G401 (cell line): ENCODE results near the gene MAP3K3. TPM values are rescaled to one million over a fixed set of nuclear protein-coding genes. Genes with fewer than 3 reads are reported as not detected.
A peak's percentile ranks its signal among the peaks of the same experiment; 100 is the strongest.
"Not testable (repeated sequence)": the region's sequence is repeated elsewhere in the genome, so short reads cannot be mapped to it uniquely, and the experiment has no call there.

Source experiments
- DNase-seq: peaks from one replicate; pipeline ENCODE4 v3.0.0-alpha.2; 2015; ENCODE audit warnings: low spot score
- in situ Hi-C: cut with HindIII; loops from 2 replicates; pipeline ENCODE4 v1.10.0; 2016; ENCODE audit warnings: low sequenced_read_pairs, mixed read lengths
- total RNA-seq: library from RNA; depleted of rRNA; stranded (reverse); fragments of >200 nt; shearing (Covaris generic); gene quantifications from 2 replicates; pipeline ENCODE4 v1.2.3, GENCODE V29; 2014

MAP3K3 gene
- total RNA-seq, 1 experiment from 2014 or later = 9.1 TPM

- in situ Hi-C loops = no loop called here
- DNase-seq = no peak
Measured at GRCh38 chr17:63701456-63701820, 79.2 kb downstream of the MAP3K3 start.

GRCh38 chr17:63701868-63702720 lies 79.9 kb downstream of the MAP3K3 start:
- DNase-seq = no peak
- in situ Hi-C loops = no loop called here

GRCh38 chr17:63702721-63703015 lies 80.5 kb downstream of the MAP3K3 start:
- in situ Hi-C loops = no loop called here
- no peak for DNase-seq

GRCh38 chr17:63703029-63703428 lies 80.8 kb downstream of the MAP3K3 start:
- in situ Hi-C loops = no loop called here
- DNase-seq = no peak

GRCh38 chr17:63703556-63704258 lies 81.5 kb downstream of the MAP3K3 start:
- DNase-seq = no peak
- in situ Hi-C loops = no loop called here

- in situ Hi-C loops = no loop called here
- DNase-seq = no peak
Measured at GRCh38 chr17:63704259-63704576, 82.0 kb downstream of the MAP3K3 start.

- DNase-seq = no peak
- in situ Hi-C loops = no loop called here
Measured at GRCh38 chr17:63704836-63705235, 82.6 kb downstream of the MAP3K3 start.

GRCh38 chr17:63705657-63706056 lies 83.4 kb downstream of the MAP3K3 start:
- no peak for DNase-seq

GRCh38 chr17:63706336-63707082 lies 84.3 kb downstream of the MAP3K3 start:
- no peak for DNase-seq
- in situ Hi-C loops = no loop called here

More at GRCh38 chr17:63705657-63706056, 83.4 kb downstream of the MAP3K3 start:
- in situ Hi-C loops = no loop called here

- no peak for DNase-seq
- in situ Hi-C loops = no loop called here
Measured at GRCh38 chr17:63707151-63707550, 84.9 kb downstream of the MAP3K3 start.

GRCh38 chr17:63709110-63709509 lies 86.9 kb downstream of the MAP3K3 start:
- no peak for DNase-seq
- in situ Hi-C loops = no loop called here

GRCh38 chr17:63714550-63715277 lies 92.5 kb downstream of the MAP3K3 start:
- DNase-seq = no peak
- in situ Hi-C loops = no loop called here

- in situ Hi-C loops = no loop called here
- no peak for DNase-seq
Measured at GRCh38 chr17:63716426-63716825, 94.2 kb downstream of the MAP3K3 start.

GRCh38 chr17:63718988-63719387 lies 96.8 kb downstream of the MAP3K3 start:
- DNase-seq = no peak
- in situ Hi-C loops = no loop called here

GRCh38 chr17:63720194-63720593 lies 98.0 kb downstream of the MAP3K3 start:
- in situ Hi-C loops = not testable (repeated sequence)

GRCh38 chr17:63722403-63722802 lies 100.2 kb downstream of the MAP3K3 start:
- DNase-seq = no peak
- in situ Hi-C loops = no loop called here

More at GRCh38 chr17:63720194-63720593, 98.0 kb downstream of the MAP3K3 start:
- not testable (repeated sequence) for DNase-seq

- in situ Hi-C loops = no loop called here
- DNase-seq = no peak
Measured at GRCh38 chr17:63735691-63736090, 113.5 kb downstream of the MAP3K3 start.

- in situ Hi-C loops = no loop called here
- peak; percentile 34 for DNase-seq
Measured at GRCh38 chr17:63740464-63741142, 118.4 kb downstream of the MAP3K3 start.

GRCh38 chr17:63741143-63741407 lies 118.9 kb downstream of the MAP3K3 start:
- no peak for DNase-seq
- in situ Hi-C loops = no loop called here
